Measurements from ENCODE around the gene CDC27.
"Not testable (repeated sequence)": the region's sequence is repeated elsewhere in the genome, so short reads cannot be mapped to it uniquely, and the experiment has no call there.

The CDC27 gene

DNA sequence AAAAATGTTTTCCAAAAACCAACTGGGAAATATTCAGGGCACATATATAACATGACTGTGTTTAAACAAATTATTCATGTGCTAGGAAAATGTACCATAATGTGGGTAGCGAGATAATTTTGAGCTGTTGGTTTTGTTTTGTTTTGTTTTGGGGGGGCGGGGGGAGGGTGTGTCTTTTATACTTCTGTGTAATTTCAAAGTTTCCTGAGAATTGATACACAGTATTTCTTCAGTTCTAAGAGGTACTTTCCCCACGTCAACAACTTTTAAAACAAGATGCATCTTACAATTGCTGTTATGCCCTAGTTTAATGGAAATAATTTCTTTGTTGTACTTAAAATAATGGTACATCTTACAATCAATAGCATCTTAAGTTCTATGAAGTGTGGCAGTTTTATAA is 110.3 kb downstream of the CDC27 start:
- TF ChIP-seq TAF1 (IDR thresholded peaks at IDR 0.05; ENCODE audit: borderline replicate concordance, low read depth, low read length) (no peak), POLR2A (IDR thresholded peaks at IDR 0.05; ENCODE audit: low read depth, low read length) (no peak), POLR2AphosphoS5 (IDR thresholded peaks at IDR 0.05; ENCODE audit: low read depth, low read length) (no peak)
- peak; percentile 33 for FAIRE-seq
- DNase-seq (ENCODE audit: insufficient read length): no peak

DNA sequence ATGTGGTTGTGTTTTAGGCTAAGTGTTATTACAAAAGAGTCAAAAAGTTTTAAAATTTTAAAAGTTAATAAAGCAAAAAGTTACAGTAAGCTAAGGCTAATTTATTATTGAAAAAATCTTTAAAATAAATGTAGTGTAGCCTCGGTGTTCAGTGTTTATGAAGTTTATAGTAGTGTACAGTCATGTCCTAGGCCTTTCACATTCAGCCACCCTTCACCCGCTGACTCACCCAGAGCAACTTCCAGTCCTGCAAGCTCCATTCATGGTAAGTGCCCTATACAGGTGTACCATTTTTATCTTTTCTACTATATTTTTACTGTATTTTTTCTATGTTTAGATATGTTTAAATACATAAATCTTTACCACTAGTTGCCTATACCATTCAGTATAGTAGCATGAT is 111.5 kb downstream of the CDC27 start:
- TF ChIP-seq POLR2AphosphoS5 (IDR thresholded peaks at IDR 0.05; ENCODE audit: low read depth, low read length): no peak
- TF ChIP-seq POLR2A (IDR thresholded peaks at IDR 0.05; ENCODE audit: low read depth, low read length): no peak
- no peak for TF ChIP-seq TAF1 (IDR thresholded peaks at IDR 0.05; ENCODE audit: borderline replicate concordance, low read depth, low read length)
- DNase-seq (ENCODE audit: insufficient read length) (no peak), FAIRE-seq (no peak)

DNA sequence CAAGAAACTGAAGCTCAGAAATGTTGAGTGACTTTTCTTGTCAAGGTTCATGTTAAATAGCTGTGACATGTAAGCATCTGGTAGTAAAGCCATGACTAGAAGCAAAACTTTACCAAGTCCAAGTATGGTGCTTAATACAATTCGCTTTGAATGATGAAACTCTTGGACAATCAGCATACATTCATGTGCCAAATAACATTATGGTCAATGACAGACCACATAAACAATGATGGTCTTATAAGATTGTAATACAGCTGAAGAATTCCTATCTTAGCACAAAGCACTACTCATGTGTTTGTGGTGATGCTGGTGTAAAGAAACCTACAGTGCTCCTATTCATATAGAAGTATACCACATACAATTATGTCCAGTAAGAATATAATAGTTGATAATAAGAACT is 112.9 kb downstream of the CDC27 start:
- no peak for FAIRE-seq
- no peak for DNase-seq (ENCODE audit: insufficient read length)
- no peak for TF ChIP-seq POLR2AphosphoS5 (IDR thresholded peaks at IDR 0.05; ENCODE audit: low read depth, low read length)
- TF ChIP-seq POLR2A (IDR thresholded peaks at IDR 0.05; ENCODE audit: low read depth, low read length): no peak
- TF ChIP-seq TAF1 (IDR thresholded peaks at IDR 0.05; ENCODE audit: borderline replicate concordance, low read depth, low read length): no peak

DNA sequence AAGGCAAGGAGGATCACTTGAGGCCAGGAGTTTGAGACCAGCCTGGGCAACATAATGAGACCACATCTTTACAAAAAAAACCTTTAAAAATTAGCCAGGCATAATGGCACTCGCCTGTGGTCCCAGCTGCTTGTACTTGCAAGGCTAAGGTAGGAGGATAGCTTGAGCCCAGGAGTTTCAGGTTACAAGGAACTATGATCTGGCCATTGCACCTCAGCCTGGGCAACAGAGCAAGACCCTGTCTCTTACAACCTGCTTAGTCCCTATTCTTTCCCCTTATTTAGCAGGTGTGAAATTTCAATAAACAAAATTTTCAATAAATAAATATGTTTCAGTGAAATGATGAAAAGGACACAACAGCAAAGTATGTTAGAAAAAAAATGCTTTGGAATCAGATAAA is 114.7 kb downstream of the CDC27 start:
- FAIRE-seq: not testable (repeated sequence)

DNA sequence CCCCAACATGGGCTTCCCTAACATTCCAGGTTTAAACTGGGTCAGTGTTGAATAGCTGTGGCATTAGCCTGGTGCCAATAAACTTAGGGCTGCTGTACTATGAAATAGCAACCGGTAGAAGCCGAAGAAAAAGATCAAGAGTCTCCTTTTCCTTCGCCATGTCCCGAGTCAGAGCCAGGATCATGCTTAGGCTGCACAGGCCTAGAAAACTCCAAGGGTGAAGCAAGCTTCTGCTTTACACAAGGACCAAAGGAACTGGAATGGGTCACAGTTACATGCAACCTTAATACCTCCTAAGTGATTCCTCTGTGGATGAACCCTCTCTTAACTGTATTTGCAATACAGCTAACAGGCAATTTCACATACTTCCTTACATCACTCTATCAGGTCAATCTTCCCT is 115.5 kb downstream of the CDC27 start:
- not testable (repeated sequence) for FAIRE-seq; DNase-seq (ENCODE audit: insufficient read length)

More for the DNA sequence above, 114.7 kb downstream of the CDC27 start:
- not testable (repeated sequence) for DNase-seq (ENCODE audit: insufficient read length)

DNA sequence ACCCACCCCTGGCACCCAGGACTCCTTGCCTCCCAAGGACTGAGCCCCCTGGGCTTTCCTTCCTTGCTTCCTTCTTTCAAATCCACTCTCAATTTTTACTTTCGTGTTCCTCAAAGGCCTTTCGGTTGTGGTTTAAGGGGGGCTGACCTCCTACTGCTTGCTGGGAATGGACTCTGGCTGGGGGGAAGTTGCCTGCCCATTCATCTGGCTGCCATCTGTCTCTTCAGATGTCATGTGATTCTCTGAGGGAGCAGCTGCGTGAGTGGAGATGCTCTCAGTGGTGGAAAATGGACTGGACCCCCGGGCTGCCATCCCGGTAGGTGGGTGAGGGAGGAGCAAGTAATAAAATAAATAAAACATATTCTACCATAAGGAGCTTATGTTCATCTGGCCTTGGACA is 116.2 kb downstream of the CDC27 start:
- FAIRE-seq (no peak), DNase-seq (ENCODE audit: insufficient read length) (no peak)
- TF ChIP-seq POLR2A (IDR thresholded peaks at IDR 0.05; ENCODE audit: low read depth, low read length): no peak

DNA sequence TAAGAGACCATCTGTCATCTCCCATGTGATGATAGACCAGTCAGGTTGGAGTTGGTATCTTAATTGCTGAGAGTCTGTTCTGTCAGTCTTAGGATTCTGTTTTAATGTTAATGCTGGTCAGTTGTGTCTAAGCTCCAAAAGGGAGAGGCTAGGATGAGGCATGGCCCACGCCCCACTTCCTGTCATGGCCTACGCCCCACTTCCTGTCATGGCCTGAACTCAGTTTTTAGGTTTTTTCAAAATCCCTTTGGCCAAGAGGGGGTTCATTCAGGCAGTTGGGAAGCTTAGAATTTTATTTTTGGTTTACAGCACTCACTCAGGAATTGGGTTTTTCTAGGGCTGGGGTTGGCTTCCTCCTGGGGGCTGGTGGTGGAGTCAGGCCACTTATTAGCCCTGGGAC is 117.9 kb downstream of the CDC27 start:
- FAIRE-seq; DNase-seq (ENCODE audit: insufficient read length): not testable (repeated sequence)

DNA sequence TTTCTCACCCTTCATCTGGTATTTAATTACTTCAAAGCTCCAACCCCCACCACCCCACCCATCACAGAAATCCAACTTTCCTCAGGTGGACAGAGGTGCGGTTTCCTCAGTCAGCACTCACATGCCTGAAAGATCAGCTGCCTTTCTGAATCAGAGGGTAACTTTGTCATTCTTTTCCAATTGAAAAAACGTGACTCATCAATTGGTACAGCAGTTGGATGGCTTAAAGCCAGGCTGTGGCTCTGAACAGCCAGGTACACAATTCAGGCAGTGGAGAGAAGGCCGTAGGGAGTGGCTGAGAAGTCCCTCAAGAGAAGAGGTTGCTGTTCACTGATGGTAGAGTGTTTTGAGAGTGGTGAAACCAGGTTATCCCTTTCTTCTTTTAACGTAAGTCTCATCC is 118.8 kb downstream of the CDC27 start:
- FAIRE-seq: not testable (repeated sequence)

More for the DNA sequence above, 118.8 kb downstream of the CDC27 start:
- not testable (repeated sequence) for DNase-seq (ENCODE audit: insufficient read length)

Measured in GM12892 (cell line).